HG03521 (cell line): ENCODE results near the gene HOXB4.

ENCODE experiments used
- ATAC-seq: cut with Tn5 transposase; IDR thresholded peaks from one replicate; pipeline ENCODE4 v1.9.1; 2021; ENCODE audit warnings: mild to moderate bottlenecking, moderate library complexity; ENCODE audit not compliant: unreplicated experiment

HOXB4 gene

GRCh38 chr17:48561884-48562810 lies 16.0 kb downstream of the HOXB4 start:
- ATAC-seq: no peak

- no peak for ATAC-seq
Measured at GRCh38 chr17:48559840-48560817, 18.0 kb downstream of the HOXB4 start.

- no peak for ATAC-seq
Measured at GRCh38 chr17:48559122-48559839, 18.9 kb downstream of the HOXB4 start.

GRCh38 chr17:48558831-48559121 lies 19.4 kb downstream of the HOXB4 start:
- no peak for ATAC-seq

- no peak for ATAC-seq
Measured at GRCh38 chr17:48558057-48558830, 19.9 kb downstream of the HOXB4 start.

GRCh38 chr17:48556576-48557401 lies 21.4 kb downstream of the HOXB4 start:
- ATAC-seq: no peak

- ATAC-seq: no peak
Measured at GRCh38 chr17:48556229-48556575, 21.9 kb downstream of the HOXB4 start.

- no peak for ATAC-seq
Measured at GRCh38 chr17:48555258-48556228, 22.6 kb downstream of the HOXB4 start.

- ATAC-seq: no peak
Measured at GRCh38 chr17:48554412-48555257, 23.5 kb downstream of the HOXB4 start.

GRCh38 chr17:48553826-48554225 lies 24.3 kb downstream of the HOXB4 start:
- ATAC-seq: no peak

- no peak for ATAC-seq
Measured at GRCh38 chr17:48553190-48553547, 25.0 kb downstream of the HOXB4 start.

GRCh38 chr17:48552466-48553189 lies 25.5 kb downstream of the HOXB4 start:
- ATAC-seq: no peak

- no peak for ATAC-seq
Measured at GRCh38 chr17:48551596-48552465, 26.3 kb downstream of the HOXB4 start.

- ATAC-seq: no peak
Measured at GRCh38 chr17:48551214-48551555, 27.0 kb downstream of the HOXB4 start.

- ATAC-seq: no peak
Measured at GRCh38 chr17:48550502-48551213, 27.5 kb downstream of the HOXB4 start.
